GM19023 (cell line): ENCODE results near the gene DIABLO.

Experiments used
- ATAC-seq: cut with Tn5 transposase; IDR thresholded peaks from one replicate; pipeline ENCODE4 v1.9.1; 2021; ENCODE audit warnings: mild to moderate bottlenecking, moderate library complexity; ENCODE audit not compliant: unreplicated experiment

DIABLO gene

GRCh38 chr12:122159882-122160281 is 66.0 kb downstream of the DIABLO start:
- ATAC-seq: no peak

GRCh38 chr12:122158700-122159285 is 67.1 kb downstream of the DIABLO start:
- no peak for ATAC-seq
